Measurements from ENCODE around the gene RAI1.
"Not testable (repeated sequence)": the region's sequence is repeated elsewhere in the genome, so short reads cannot be mapped to it uniquely, and the experiment has no call there.

RAI1 gene

GRCh38 chr17:17681187-17681743 is at the start of gene RAI1:
RAI1 (plus strand) TSS chr17:17681458; CDS start chr17:17792949, 111,491 bp downstream.
- Mint-ChIP-seq H3K27me3 (no peaks in the 10 kb centered on the region), H3K36me3 (ENCODE audit: insufficient read depth) (peaks cover 20% of the 10 kb centered on the region), H3K4me1 (peaks cover 37% of the 10 kb centered on the region), H3K4me3 (peak within 1 kb of the TSS; percentile 87), H3K27ac (ENCODE audit: low read depth) (peak within 1 kb of the TSS; percentile 90), H3K9me3 (no peaks in the 10 kb centered on the region)
- ATAC-seq (replicated peaks; ENCODE audit: extremely low read depth, poor library complexity, severe bottlenecking) (peak; percentile 50), DNase-seq (ENCODE audit: low spot score in 2 of 2) (peak; percentile 58 to 63)

GRCh38 chr17:17632690-17633089 is 48.6 kb upstream of the RAI1 start:
- ATAC-seq (replicated peaks; ENCODE audit: extremely low read depth, poor library complexity, severe bottlenecking); H3K4me1 Mint-ChIP-seq; H3K27ac Mint-ChIP-seq (ENCODE audit: low read depth): not testable (repeated sequence)

GRCh38 chr17:17633310-17633709 is 47.9 kb upstream of the RAI1 start:
- H3K4me3 Mint-ChIP-seq = no peak overlapping the region
- peaks cover 9% of the 10 kb centered on the region for H3K36me3 Mint-ChIP-seq (ENCODE audit: insufficient read depth)
- H3K9me3 Mint-ChIP-seq = no peaks in the 10 kb centered on the region
- no peak for ATAC-seq (replicated peaks; ENCODE audit: extremely low read depth, poor library complexity, severe bottlenecking)
- no peak overlapping the region for H3K27ac Mint-ChIP-seq (ENCODE audit: low read depth)
- peaks cover 5% of the 10 kb centered on the region for H3K4me1 Mint-ChIP-seq
- no peaks in the 10 kb centered on the region for H3K27me3 Mint-ChIP-seq
- no peak for DNase-seq (ENCODE audit: low spot score in 2 of 2)

More at GRCh38 chr17:17632690-17633089, 48.6 kb upstream of the RAI1 start:
- not testable (repeated sequence) for H3K4me3 Mint-ChIP-seq; H3K27me3 Mint-ChIP-seq; H3K9me3 Mint-ChIP-seq; DNase-seq (ENCODE audit: low spot score in 2 of 2); H3K36me3 Mint-ChIP-seq (ENCODE audit: insufficient read depth)

GRCh38 chr17:17635126-17635525 is 46.1 kb upstream of the RAI1 start:
- no peak for ATAC-seq (replicated peaks; ENCODE audit: extremely low read depth, poor library complexity, severe bottlenecking)
- Mint-ChIP-seq H3K4me3 (no peak overlapping the region), H3K9me3 (no peaks in the 10 kb centered on the region), H3K36me3 (ENCODE audit: insufficient read depth) (peaks cover 4% of the 10 kb centered on the region), H3K4me1 (no peaks in the 10 kb centered on the region), H3K27ac (ENCODE audit: low read depth) (no peak overlapping the region), H3K27me3 (no peaks in the 10 kb centered on the region)
- DNase-seq (ENCODE audit: low spot score in 2 of 2) = no peak

GRCh38 chr17:17635537-17636271 is 45.6 kb upstream of the RAI1 start:
- H3K27me3 Mint-ChIP-seq; H3K36me3 Mint-ChIP-seq (ENCODE audit: insufficient read depth); DNase-seq (ENCODE audit: low spot score in 2 of 2); H3K27ac Mint-ChIP-seq (ENCODE audit: low read depth); ATAC-seq (replicated peaks; ENCODE audit: extremely low read depth, poor library complexity, severe bottlenecking); H3K9me3 Mint-ChIP-seq; H3K4me1 Mint-ChIP-seq; H3K4me3 Mint-ChIP-seq: not testable (repeated sequence)

GRCh38 chr17:17636272-17636885 is 44.9 kb upstream of the RAI1 start:
- ATAC-seq (replicated peaks; ENCODE audit: extremely low read depth, poor library complexity, severe bottlenecking) = no peak
- H3K36me3 Mint-ChIP-seq (ENCODE audit: insufficient read depth) = peaks cover 4% of the 10 kb centered on the region
- no peak overlapping the region for H3K27ac Mint-ChIP-seq (ENCODE audit: low read depth)
- H3K9me3 Mint-ChIP-seq = no peaks in the 10 kb centered on the region
- DNase-seq (ENCODE audit: low spot score in 2 of 2) = no peak
- H3K27me3 Mint-ChIP-seq = no peaks in the 10 kb centered on the region
- H3K4me1 Mint-ChIP-seq = no peaks in the 10 kb centered on the region
- no peak overlapping the region for H3K4me3 Mint-ChIP-seq

GRCh38 chr17:17638467-17638866 is 42.8 kb upstream of the RAI1 start:
- peaks cover 6% of the 10 kb centered on the region for H3K36me3 Mint-ChIP-seq (ENCODE audit: insufficient read depth)
- no peaks in the 10 kb centered on the region for H3K4me1 Mint-ChIP-seq
- H3K4me3 Mint-ChIP-seq = no peak overlapping the region
- H3K9me3 Mint-ChIP-seq = no peaks in the 10 kb centered on the region
- H3K27ac Mint-ChIP-seq (ENCODE audit: low read depth) = no peak overlapping the region
- ATAC-seq (replicated peaks; ENCODE audit: extremely low read depth, poor library complexity, severe bottlenecking) (no peak), DNase-seq (ENCODE audit: low spot score in 2 of 2) (no peak)
- no peaks in the 10 kb centered on the region for H3K27me3 Mint-ChIP-seq

- not testable (repeated sequence) for H3K27ac Mint-ChIP-seq (ENCODE audit: low read depth); H3K36me3 Mint-ChIP-seq (ENCODE audit: insufficient read depth); H3K9me3 Mint-ChIP-seq; ATAC-seq (replicated peaks; ENCODE audit: extremely low read depth, poor library complexity, severe bottlenecking); H3K27me3 Mint-ChIP-seq; DNase-seq (ENCODE audit: low spot score in 2 of 2); H3K4me3 Mint-ChIP-seq; H3K4me1 Mint-ChIP-seq
These were observed 41.5 kb upstream of the RAI1 start for GRCh38 chr17:17639661-17640270.

- Mint-ChIP-seq H3K4me1 (no peaks in the 10 kb centered on the region), H3K4me3 (no peak overlapping the region), H3K36me3 (ENCODE audit: insufficient read depth) (peaks cover 4% of the 10 kb centered on the region), H3K27ac (ENCODE audit: low read depth) (no peak overlapping the region), H3K27me3 (no peaks in the 10 kb centered on the region), H3K9me3 (no peaks in the 10 kb centered on the region)
- peak; percentile 62 to 72 for DNase-seq (ENCODE audit: low spot score in 2 of 2)
- peak; percentile 80 for ATAC-seq (replicated peaks; ENCODE audit: extremely low read depth, poor library complexity, severe bottlenecking)
These were observed 39.4 kb upstream of the RAI1 start for GRCh38 chr17:17641621-17642409.

- not testable (repeated sequence) for DNase-seq (ENCODE audit: low spot score in 2 of 2); H3K4me3 Mint-ChIP-seq; H3K27ac Mint-ChIP-seq (ENCODE audit: low read depth); H3K27me3 Mint-ChIP-seq; H3K4me1 Mint-ChIP-seq; ATAC-seq (replicated peaks; ENCODE audit: extremely low read depth, poor library complexity, severe bottlenecking); H3K9me3 Mint-ChIP-seq; H3K36me3 Mint-ChIP-seq (ENCODE audit: insufficient read depth)
These were observed 36.1 kb upstream of the RAI1 start for GRCh38 chr17:17645148-17645547.

GRCh38 chr17:17645961-17646360 is 35.3 kb upstream of the RAI1 start:
- Mint-ChIP-seq H3K27ac (ENCODE audit: low read depth) (no peak overlapping the region), H3K4me1 (no peaks in the 10 kb centered on the region), H3K4me3 (no peak overlapping the region), H3K27me3 (no peaks in the 10 kb centered on the region), H3K36me3 (ENCODE audit: insufficient read depth) (peaks cover 1% of the 10 kb centered on the region), H3K9me3 (no peaks in the 10 kb centered on the region)
- DNase-seq (ENCODE audit: low spot score in 2 of 2) = no peak
- ATAC-seq (replicated peaks; ENCODE audit: extremely low read depth, poor library complexity, severe bottlenecking) = no peak

GRCh38 chr17:17647524-17648178 is 33.6 kb upstream of the RAI1 start:
- ATAC-seq (replicated peaks; ENCODE audit: extremely low read depth, poor library complexity, severe bottlenecking) (no peak), DNase-seq (ENCODE audit: low spot score in 2 of 2) (no peak)
- Mint-ChIP-seq H3K27ac (ENCODE audit: low read depth) (no peak overlapping the region), H3K36me3 (ENCODE audit: insufficient read depth) (no peaks in the 10 kb centered on the region), H3K4me3 (no peak overlapping the region), H3K27me3 (no peaks in the 10 kb centered on the region), H3K4me1 (no peaks in the 10 kb centered on the region), H3K9me3 (no peaks in the 10 kb centered on the region)
